ENCODE results near the gene CASTOR2. TPM values are rescaled to one million over a fixed set of nuclear protein-coding genes. Genes with fewer than 3 reads are reported as not detected.

The CASTOR2 gene
- total and polyA plus RNA-seq, 10 of the 15 experiments (the other 5 are each of a cell fraction or from before 2014, with no cell fraction given) = 0.18 to 1.1 (median 0.44) TPM; not detected in 4

- RAD21 ChIA-PET (ENCODE audit: unreplicated experiment) = no interaction called here
- Histone ChIP-seq H3K4me1 (ENCODE audit: control insufficient read depth, insufficient read depth, low read length) (no peaks in the 10 kb centered on the region), H3K4me3 (no peak overlapping the region), H3K27me3 (replicated peaks in 1 of 2; ENCODE audit: control insufficient read depth in 2 of 2, insufficient read depth in 2 of 2, low read length in 1 of 2) (no peaks in the 10 kb centered on the region), H3K4me2 (ENCODE audit: control insufficient read depth, insufficient read depth) (no peak overlapping the region), H3K9ac (ENCODE audit: control insufficient read depth, insufficient read depth, low read length) (no peak overlapping the region), H3K36me3 (ENCODE audit: control insufficient read depth in 2 of 2, insufficient read depth in 2 of 2, low read length in 1 of 2) (peaks cover 8 to 24% of the 10 kb centered on the region in 2 experiments), H3K9me3 (replicated peaks; ENCODE audit: control insufficient read depth, insufficient read depth, low read length) (no peaks in the 10 kb centered on the region), H2AFZ (ENCODE audit: control insufficient read depth, low read depth, low read length) (no peak overlapping the region), H4K20me1 (ENCODE audit: control insufficient read depth, insufficient read depth) (no peaks in the 10 kb centered on the region), H3K79me2 (ENCODE audit: control insufficient read depth, insufficient read depth, low read length) (no peaks in the 10 kb centered on the region), H3K27ac (ENCODE audit: control insufficient read depth, insufficient read depth) (no peak overlapping the region)
- no peak for DNase-seq (ENCODE audit: low read depth, low spot score)
- POLR2A ChIA-PET = no interaction called here
- in situ Hi-C loops (cut with MboI) = loop anchor here (5.0 to 25.0 kb wide), 4 partner anchors 368 to 972 kb away; partner anchors contain the start of genes CCL26, MDH2 and STYXL1
- FAIRE-seq = no peak
- no peak for ATAC-seq
- 100% methylated on average over 8 of the region's 8 CpGs for WGBS (ENCODE audit: insufficient coverage, insufficient replicate concordance, low lambda C conversion rate, missing lambda C conversion rate)
- no TSS peak for BruUV-seq (replicated peaks)
- intact Hi-C loops (cut with micrococcal nuclease; ENCODE audit: unreplicated experiment) = no loop called here
- CTCF ChIA-PET = interaction anchor here (0.6 kb wide), 1 partner anchor 13 kb away, joined by 3 read pairs; no protein-coding TSS in a partner anchor
- SMC1A ChIA-PET (ENCODE audit: uncharacterized antibody, unreplicated experiment) = no interaction called here
- TF ChIP-seq IRF5 (IDR thresholded peaks at IDR 0.05; ENCODE audit: borderline replicate concordance) (no peak), GABPA (IDR thresholded peaks at IDR 0.05; ENCODE audit: low read depth) (no peak), BCL3 (IDR thresholded peaks at IDR 0.05; ENCODE audit: borderline replicate concordance, insufficient read depth, low read depth, low read length, poor library complexity, severe bottlenecking) (no peak), GATAD2B (conservative IDR thresholded peaks at IDR 0.05; ENCODE audit: low read depth) (no peak), DPF2 (IDR thresholded peaks at IDR 0.05) (no peak), NFYB (IDR thresholded peaks at IDR 0.05; ENCODE audit: insufficient read depth, low read depth, low read length) (no peak), ZNF207 (IDR thresholded peaks at IDR 0.05; ENCODE audit: borderline replicate concordance) (no peak), ZBTB40 (IDR thresholded peaks at IDR 0.05; ENCODE audit: borderline replicate concordance) (no peak), ATF7 (IDR thresholded peaks at IDR 0.05; ENCODE audit: low read depth) (no peak), ZNF274 (IDR thresholded peaks at IDR 0.05; ENCODE audit: insufficient read depth, insufficient read length) (no peak), RAD51 (IDR thresholded peaks at IDR 0.05) (no peak), ATF2 (IDR thresholded peaks at IDR 0.05; ENCODE audit: low read length) (no peak), BCLAF1 (IDR thresholded peaks at IDR 0.05) (no peak), CBFB (IDR thresholded peaks at IDR 0.05; ENCODE audit: low read depth) (no peak)
Observed at GRCh38 chr7:75064801-75065200, 100.3 kb downstream of the CASTOR2 start.

Data from GM12878 (cell line).